Measurements from ENCODE around the gene ZBTB46.

DNA sequence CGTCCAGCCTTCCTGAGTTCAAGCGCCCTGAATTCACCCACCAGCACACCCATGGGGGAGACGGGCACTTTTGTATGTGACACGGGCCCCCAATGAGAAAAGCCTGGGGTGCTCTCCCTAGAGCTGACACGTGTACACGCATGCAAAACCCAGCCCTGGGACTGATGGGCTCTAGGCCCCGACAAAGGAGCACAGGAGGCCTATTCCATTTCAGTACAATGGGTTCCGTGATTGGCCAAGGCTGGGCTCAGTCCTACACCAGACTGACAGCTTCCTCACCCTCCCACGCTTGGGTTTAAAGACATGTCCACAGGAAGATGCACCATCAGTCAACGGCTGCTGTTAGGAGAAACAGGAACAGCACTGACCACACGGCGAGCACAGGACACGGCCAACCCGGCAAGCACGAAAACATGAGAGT lies 8.8 kb downstream of the ZBTB46 start:
- no peak for TF ChIP-seq POLR2A (IDR thresholded peaks at IDR 0.05; ENCODE audit: borderline replicate concordance, extremely low read depth, insufficient read depth, insufficient read length)
- TF ChIP-seq, protein P1, sequence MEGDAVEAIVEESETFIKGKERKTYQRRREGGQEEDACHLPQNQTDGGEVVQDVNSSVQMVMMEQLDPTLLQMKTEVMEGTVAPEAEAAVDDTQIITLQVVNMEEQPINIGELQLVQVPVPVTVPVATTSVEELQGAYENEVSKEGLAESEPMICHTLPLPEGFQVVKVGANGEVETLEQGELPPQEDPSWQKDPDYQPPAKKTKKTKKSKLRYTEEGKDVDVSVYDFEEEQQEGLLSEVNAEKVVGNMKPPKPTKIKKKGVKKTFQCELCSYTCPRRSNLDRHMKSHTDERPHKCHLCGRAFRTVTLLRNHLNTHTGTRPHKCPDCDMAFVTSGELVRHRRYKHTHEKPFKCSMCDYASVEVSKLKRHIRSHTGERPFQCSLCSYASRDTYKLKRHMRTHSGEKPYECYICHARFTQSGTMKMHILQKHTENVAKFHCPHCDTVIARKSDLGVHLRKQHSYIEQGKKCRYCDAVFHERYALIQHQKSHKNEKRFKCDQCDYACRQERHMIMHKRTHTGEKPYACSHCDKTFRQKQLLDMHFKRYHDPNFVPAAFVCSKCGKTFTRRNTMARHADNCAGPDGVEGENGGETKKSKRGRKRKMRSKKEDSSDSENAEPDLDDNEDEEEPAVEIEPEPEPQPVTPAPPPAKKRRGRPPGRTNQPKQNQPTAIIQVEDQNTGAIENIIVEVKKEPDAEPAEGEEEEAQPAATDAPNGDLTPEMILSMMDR (IDR thresholded peaks at IDR 0.05 in 2 of 3, conservative IDR thresholded peaks at IDR 0.05 in 1 of 3; ENCODE audit: borderline replicate concordance in 1 of 3, insufficient read depth in 1 of 3, low read depth in 2 of 3, low read length in 2 of 3): no peak
- TF ChIP-seq POLR2AphosphoS5 (IDR thresholded peaks at IDR 0.05; ENCODE audit: low read depth, low read length): no peak
- no peak for TF ChIP-seq ZFX (IDR thresholded peaks at IDR 0.05)
- TF ChIP-seq JUND (IDR thresholded peaks at IDR 0.05): no peak

Data from HCT116 (cell line).